Adipose tissue (tissue), 3 donors: ENCODE measurements around the gene WHRN. TPM values are rescaled to one million over a fixed set of nuclear protein-coding genes. Genes with fewer than 3 reads are reported as not detected.

Experiments used
- H3K27ac ChIP-seq: one replicate; pipeline ENCODE4 v1.5.1; 2013; ENCODE audit warnings: low read depth, low read length
- WGBS, 3 donors: extraction: QIAGEN DNeasy Blood & Tissue Kit; methylation state at CpG; one replicate each; pipeline ENCODE4 v1.1.7; 2013; 5-methylcytosine and 5-hydroxymethylcytosine counted together
- polyA plus RNA-seq, 3 donors: library from polyadenylated mRNA; stranded (reverse); fragments of 200-250 nt; gene quantifications; one replicate each; pipeline ENCODE4 v1.2.3, GENCODE V29; 2013
- donor health status: healthy with polysubstance abuse.
- donor health status: Bipolar disorder and iron deficiency.
- donor health status: healthy.

Gene WHRN
- polyA plus RNA-seq, 3 donors: 2.6 to 8.5 (median 7.0) TPM

- 89 to 91% (median 89%) methylated on average over 7 of the region's 7 CpGs for WGBS, 3 donors
- no peak overlapping the region for H3K27ac ChIP-seq
These were observed 7.4 kb downstream of the WHRN start for GRCh38 chr9:114497727-114498382.

GRCh38 chr9:114497236-114497635 is 8.0 kb downstream of the WHRN start:
- H3K27ac ChIP-seq: no peak overlapping the region
- WGBS, 3 donors: 42 to 54% (median 46%) methylated on average over 2 of the region's 2 CpGs

- 71 to 90% (median 88%) methylated on average over 4 of the region's 4 CpGs for WGBS, 3 donors
- H3K27ac ChIP-seq: no peak overlapping the region
These were observed 9.3 kb downstream of the WHRN start for GRCh38 chr9:114496011-114496410.

DNA sequence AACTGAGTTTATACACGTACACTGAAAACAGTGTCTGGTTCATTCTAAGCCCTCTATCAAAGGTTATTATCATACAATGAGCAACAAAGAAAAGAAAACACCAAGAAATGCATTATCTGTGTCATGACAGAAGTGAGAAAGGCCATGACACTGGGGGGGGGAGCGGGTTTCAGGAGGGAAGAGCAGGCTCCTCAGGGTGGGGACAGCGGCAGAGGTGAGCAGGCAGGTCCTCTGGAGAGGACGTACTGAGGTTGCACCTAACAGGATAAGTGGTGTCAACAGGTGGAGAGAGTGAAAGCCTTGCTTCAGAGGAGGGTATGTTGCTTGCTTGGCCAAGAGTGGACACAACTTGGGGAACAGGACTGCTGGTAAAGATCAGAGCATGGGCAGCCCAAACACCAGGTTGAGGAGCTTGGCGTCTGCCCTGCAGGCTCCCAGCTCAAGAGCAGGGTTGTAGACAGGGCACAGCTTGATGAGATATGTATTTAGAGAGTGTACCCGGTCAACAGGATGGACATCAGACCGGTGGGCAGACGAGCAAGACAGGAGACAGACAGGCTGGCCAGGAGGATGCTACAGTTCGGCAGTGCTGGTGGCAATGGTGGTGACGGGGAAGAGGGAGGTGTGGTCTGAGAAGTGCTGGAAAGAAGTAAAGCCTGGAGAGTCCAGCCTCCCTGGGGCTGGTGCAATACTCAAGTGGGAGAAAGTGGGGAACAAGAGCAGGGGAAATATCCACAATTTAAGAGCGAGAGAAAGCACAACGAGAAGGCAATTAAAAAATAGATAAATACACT is 10.3 kb downstream of the WHRN start:
- WGBS, 3 donors: 72 to 85% (median 75%) methylated on average over 12 of the region's 12 CpGs

GRCh38 chr9:114493521-114494184 is 11.6 kb downstream of the WHRN start:
- no peak overlapping the region for H3K27ac ChIP-seq
- 63 to 70% (median 64%) methylated on average over 8 of the region's 8 CpGs for WGBS, 3 donors

More for the DNA sequence above, 10.3 kb downstream of the WHRN start:
- no peak overlapping the region for H3K27ac ChIP-seq

DNA sequence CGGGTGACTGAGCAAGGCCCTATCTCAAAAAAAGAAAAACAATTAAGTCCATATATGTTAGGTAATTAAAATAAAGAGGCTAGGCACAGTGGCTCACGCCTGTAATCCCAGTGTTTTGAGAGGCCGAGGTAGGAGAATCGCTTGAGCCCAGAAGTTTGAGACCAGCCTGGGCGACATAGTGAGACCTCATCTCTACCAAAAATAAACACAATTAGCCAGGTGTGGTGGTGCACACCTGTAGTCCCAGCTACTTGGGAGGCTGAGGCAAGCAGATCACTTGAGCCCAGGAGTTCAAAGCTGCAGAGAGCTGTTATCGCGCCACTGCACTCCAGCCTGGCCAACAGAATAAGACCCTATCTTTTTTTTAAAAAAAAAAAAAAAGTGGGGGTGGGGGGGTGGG is 12.3 kb downstream of the WHRN start:
- 96 to 97% (median 96%) methylated on average over 7 of the region's 7 CpGs for WGBS, 3 donors
- H3K27ac ChIP-seq: no peak overlapping the region

DNA sequence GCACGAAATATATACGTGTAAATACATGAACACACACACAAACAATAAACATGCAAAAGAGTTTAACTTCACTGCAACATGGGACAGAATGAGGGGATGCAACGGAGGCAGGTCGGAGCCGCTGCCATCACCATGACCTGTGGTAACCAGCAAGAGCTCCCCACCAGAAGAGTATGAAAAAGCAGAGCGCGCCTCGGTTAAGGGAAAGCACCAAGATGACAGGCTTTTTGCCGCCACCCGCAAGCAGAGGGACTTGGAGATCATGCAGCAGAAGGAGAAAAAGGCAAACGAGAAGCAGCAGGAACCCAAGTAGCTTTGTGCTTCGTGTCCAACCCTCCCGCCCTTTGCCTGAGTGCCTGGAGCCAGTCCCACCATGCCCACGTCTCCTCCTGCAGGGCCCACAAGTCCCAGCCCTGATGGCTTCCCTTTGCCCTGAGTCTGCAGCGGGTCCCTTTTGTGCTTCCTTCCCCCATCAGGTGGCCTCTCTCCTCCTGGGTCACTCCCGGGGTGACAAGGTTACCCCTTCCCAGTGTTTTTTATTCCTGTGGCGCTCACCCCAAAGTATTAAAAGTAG is 13.8 kb downstream of the WHRN start:
- 80 to 86% (median 81%) methylated on average over 17 of the region's 17 CpGs for WGBS, 3 donors
- H3K27ac ChIP-seq: no peak overlapping the region

DNA sequence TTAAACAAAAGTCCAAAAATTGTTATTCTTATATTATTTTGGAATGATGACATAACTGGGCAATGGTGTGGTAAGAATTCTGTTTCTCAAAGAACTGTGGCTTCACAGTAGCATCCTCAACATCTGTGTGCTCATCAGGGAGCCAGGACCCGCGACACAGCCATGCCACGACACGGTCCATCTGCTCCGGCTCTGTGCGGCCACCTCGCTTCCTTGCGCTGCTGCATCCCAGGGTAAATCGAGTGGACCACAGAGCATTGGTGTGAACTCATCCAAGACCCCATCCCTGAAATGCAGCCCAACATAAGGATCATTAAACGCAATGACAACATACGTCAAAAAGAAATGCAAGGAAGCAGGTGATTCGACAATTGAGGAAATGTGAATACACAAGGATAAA is 15.3 kb downstream of the WHRN start:
- 91 to 94% (median 91%) methylated on average over 12 of the region's 12 CpGs for WGBS, 3 donors
- no peak overlapping the region for H3K27ac ChIP-seq

GRCh38 chr9:114488398-114489129 is 16.7 kb downstream of the WHRN start:
- WGBS, 3 donors: 76 to 77% (median 77%) methylated on average over 7 of the region's 7 CpGs
- H3K27ac ChIP-seq: no peak overlapping the region

DNA sequence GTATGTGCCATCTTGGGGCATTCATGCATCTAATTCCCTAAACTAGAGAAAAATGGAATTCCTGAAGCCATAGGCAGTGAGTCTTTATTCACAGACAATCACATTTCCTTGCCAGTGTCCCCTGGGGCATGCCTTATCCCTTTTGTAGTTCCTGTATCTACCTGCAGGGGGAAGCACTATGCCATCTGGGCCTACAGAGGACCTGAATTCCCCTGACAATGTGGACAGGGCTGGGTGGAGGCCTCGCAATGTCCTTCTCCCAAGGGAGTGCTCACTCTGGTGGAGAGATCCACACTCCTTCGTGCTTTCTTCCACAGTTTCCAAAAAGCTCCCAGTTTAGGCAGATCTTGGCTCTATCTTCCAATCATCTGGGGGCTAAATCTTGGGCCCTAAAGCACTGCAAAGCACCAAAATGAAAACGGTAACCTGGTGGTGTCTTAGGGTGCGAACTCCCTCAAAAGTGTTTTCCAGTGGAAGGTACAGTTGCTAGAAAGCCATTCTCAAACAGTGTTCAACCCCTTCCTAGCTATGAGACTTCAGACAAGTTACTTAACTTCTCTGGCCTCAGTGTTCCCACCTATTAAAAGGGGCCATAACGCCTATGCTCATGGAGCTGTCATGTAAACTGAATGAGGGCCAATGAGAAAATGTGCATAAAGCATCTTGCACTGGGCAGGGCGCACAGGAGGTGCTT is 17.5 kb downstream of the WHRN start:
- WGBS, 3 donors: 72 to 81% (median 73%) methylated on average over 6 of the region's 6 CpGs
- H3K27ac ChIP-seq: no peak overlapping the region

GRCh38 chr9:114486205-114486963 is 18.9 kb downstream of the WHRN start:
- no peak overlapping the region for H3K27ac ChIP-seq
- 54 to 84% (median 76%) methylated on average over 7 of the region's 7 CpGs for WGBS, 3 donors

DNA sequence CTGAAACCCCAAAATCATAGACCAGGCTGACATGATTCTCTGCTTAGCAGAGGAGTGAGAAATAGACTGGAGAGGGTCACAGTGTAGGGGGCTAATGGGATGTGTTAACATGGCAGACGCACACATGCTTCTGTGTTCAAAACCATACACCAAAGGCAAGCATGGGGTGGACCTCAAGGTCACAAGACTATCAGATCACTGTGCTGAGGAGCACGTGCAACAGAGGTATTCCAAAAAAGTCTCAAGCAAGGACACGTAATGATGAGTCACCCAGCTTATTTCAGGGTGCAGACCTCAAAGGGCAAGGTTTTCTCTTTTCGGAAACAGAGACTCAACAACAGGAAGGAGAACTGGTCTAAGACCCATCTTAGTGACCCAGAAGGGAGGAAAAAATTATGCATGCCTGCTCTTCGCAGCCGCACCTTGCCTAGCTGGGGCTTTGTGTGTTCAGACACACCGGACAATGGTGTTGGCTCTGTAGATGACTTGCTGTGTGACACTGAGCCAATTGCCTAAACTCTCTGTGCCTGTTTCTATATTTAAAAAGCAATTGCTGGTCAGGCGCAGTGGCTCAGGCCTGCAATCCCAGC is 20.3 kb downstream of the WHRN start:
- 77 to 82% (median 80%) methylated on average over 8 of the region's 8 CpGs for WGBS, 3 donors
- no peak overlapping the region for H3K27ac ChIP-seq

GRCh38 chr9:114484215-114484853 is 20.9 kb downstream of the WHRN start:
- H3K27ac ChIP-seq: no peak overlapping the region
- WGBS, 3 donors: 55 to 64% (median 63%) methylated on average over 9 of the region's 9 CpGs

DNA sequence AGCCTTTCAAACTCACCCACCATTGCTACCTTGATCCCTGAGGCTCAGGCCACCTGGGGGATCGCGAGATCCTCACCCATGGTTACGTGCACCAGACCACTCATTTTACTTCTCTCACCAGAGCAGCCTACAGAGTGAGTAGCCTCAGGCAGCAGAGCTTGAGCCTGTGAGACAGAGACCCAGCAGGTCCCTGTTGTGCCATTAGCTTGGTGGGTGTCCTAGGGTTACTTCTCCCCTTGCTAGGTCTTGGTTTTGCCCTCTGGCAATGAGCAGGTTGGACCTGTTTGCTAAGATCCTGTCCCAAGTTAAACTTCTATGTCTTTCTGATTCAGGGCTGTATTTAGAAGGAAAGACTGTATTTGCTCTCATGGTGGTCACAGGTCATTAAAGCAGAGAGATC is 21.8 kb downstream of the WHRN start:
- WGBS, 3 donors: 93 to 95% (median 94%) methylated on average over 3 of the region's 3 CpGs
- H3K27ac ChIP-seq: no peak overlapping the region

- WGBS, 3 donors: 42 to 81% (median 50%) methylated on average over 10 of the region's 10 CpGs
- H3K27ac ChIP-seq: no peak overlapping the region
These were observed 22.7 kb downstream of the WHRN start for GRCh38 chr9:114482593-114482992.

DNA sequence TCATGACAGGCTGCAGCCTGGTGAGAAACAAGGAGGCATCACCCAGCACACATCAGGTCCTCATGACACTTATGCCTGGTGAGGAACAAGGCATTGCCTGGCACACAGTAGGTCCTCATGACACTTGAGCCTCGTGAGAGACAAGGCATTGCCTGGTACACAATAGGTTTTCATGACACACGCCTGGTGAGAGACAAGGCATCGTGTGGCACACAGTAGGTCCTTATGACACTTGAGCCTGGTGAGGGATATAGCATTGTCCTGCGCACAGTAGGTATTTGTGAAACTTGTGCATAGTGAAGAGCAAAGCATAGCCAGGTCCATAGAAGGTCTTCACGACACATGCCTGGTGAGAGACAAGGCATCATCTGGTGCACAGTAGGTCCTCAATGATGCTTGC is 23.5 kb downstream of the WHRN start:
- 81 to 92% (median 88%) methylated on average over 5 of the region's 5 CpGs for WGBS, 3 donors
- H3K27ac ChIP-seq: no peak overlapping the region
